RWPE2 (cell line): ENCODE data around the gene MAOB.

Experiments used
- ATAC-seq: fragments of 200-7000 bp; cut with Tn5 transposase; 3 replicates; pipeline ENCODE4 v1.9.1; 2021; ENCODE audit warnings: low read depth
- DNase-seq: peaks from one replicate; pipeline ENCODE4 v3.0.0-alpha.2; 2020; ENCODE audit warnings: low spot score
- H3K27ac ChIP-seq: fragments of 450-650 bp; 2 replicates; pipeline ENCODE4 v1.5.1; 2017; ENCODE audit warnings: mild to moderate bottlenecking; ENCODE audit not compliant: poor library complexity, severe bottlenecking
- H3K27me3 ChIP-seq: fragments of 250-450 bp; sonication (Bioruptor Pico); 2 replicates; pipeline ENCODE4 v1.5.1; 2021; ENCODE audit warnings: mild to moderate bottlenecking, moderate library complexity; ENCODE audit not compliant: insufficient read depth, poor library complexity, severe bottlenecking
- H3K36me3 ChIP-seq: fragments of 250-450 bp; sonication (Bioruptor Pico); 2 replicates; pipeline ENCODE4 v1.5.1; 2020; ENCODE audit warnings: low read depth, mild to moderate bottlenecking, moderate library complexity
- H3K4me1 ChIP-seq: fragments of 250-450 bp; sonication (Bioruptor Pico); 2 replicates; pipeline ENCODE4 v1.5.1; 2021; ENCODE audit warnings: mild to moderate bottlenecking, moderate library complexity; ENCODE audit not compliant: insufficient read depth, poor library complexity, severe bottlenecking
- H3K4me3 ChIP-seq: fragments of 250-450 bp; sonication (Bioruptor Pico); 2 replicates; pipeline ENCODE4 v1.5.1; 2021; ENCODE audit warnings: mild to moderate bottlenecking, moderate library complexity; ENCODE audit not compliant: severe bottlenecking
- H3K9me3 ChIP-seq: fragments of 250-450 bp; sonication (Bioruptor Pico); 2 replicates; pipeline ENCODE4 v1.5.1; 2021; ENCODE audit warnings: mild to moderate bottlenecking, moderate library complexity; ENCODE audit not compliant: severe bottlenecking
- TF ChIP-seq, protein P1 (sequence below): fragments of 450-650 bp; IDR thresholded peaks from one replicate; pipeline ENCODE4 v1.5.1; 2017; ENCODE audit warnings: mild to moderate bottlenecking, moderate library complexity; ENCODE audit not compliant: poor library complexity, severe bottlenecking

MAOB gene

DNA sequence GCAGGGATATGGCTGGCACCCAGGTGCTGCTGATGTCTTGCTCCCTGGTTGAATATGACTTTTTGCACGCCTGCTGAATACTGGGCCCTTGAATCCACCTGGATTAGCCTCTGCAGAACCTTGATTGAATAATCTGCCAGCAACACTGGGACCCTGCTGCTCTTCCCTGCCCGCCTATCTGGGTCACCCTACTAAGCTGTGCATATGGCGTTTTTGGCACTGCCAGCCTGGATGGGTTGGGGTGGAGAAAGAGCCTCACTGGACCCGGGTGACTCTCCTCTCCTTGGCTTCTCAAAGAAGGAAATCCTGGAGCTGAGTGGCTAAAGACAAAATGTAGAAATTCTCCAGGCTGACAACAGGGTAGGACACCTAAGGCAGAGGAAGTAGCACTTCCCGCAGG lies 126.2 kb downstream of the MAOB start:
- H3K27me3 ChIP-seq: no peaks in the 10 kb centered on the region
- no peak for DNase-seq
- no peak overlapping the region for H3K27ac ChIP-seq
- H3K4me1 ChIP-seq: no peaks in the 10 kb centered on the region
- no peak overlapping the region for H3K4me3 ChIP-seq
- TF ChIP-seq, protein P1, sequence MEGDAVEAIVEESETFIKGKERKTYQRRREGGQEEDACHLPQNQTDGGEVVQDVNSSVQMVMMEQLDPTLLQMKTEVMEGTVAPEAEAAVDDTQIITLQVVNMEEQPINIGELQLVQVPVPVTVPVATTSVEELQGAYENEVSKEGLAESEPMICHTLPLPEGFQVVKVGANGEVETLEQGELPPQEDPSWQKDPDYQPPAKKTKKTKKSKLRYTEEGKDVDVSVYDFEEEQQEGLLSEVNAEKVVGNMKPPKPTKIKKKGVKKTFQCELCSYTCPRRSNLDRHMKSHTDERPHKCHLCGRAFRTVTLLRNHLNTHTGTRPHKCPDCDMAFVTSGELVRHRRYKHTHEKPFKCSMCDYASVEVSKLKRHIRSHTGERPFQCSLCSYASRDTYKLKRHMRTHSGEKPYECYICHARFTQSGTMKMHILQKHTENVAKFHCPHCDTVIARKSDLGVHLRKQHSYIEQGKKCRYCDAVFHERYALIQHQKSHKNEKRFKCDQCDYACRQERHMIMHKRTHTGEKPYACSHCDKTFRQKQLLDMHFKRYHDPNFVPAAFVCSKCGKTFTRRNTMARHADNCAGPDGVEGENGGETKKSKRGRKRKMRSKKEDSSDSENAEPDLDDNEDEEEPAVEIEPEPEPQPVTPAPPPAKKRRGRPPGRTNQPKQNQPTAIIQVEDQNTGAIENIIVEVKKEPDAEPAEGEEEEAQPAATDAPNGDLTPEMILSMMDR: no peak
- H3K36me3 ChIP-seq: no peaks in the 10 kb centered on the region
- ATAC-seq: no peak
- no peaks in the 10 kb centered on the region for H3K9me3 ChIP-seq

DNA sequence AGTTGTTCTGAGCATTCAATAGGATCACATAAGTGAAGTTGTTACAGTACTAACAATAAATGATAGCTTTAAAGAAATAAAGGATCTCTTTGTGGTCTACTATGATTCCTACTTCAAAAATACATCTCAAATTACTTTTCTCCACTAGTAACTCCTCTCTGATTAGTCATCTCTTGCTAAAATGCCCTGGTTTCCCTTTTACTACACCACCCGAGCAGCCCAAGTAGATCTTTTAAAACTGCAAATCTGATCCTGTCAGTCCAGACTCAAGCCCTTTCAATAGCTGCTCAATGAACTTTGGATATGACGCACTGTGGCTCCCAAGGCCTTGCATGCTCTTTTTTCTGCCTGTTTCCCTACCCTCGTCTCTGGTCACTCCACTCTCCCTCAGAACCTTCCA lies 128.6 kb downstream of the MAOB start:
- H3K27ac ChIP-seq: no peak overlapping the region
- ATAC-seq: no peak
- H3K27me3 ChIP-seq: no peaks in the 10 kb centered on the region
- H3K9me3 ChIP-seq: no peaks in the 10 kb centered on the region
- no peaks in the 10 kb centered on the region for H3K36me3 ChIP-seq
- no peaks in the 10 kb centered on the region for H3K4me1 ChIP-seq
- TF ChIP-seq, protein P1: no peak
- no peak overlapping the region for H3K4me3 ChIP-seq
- DNase-seq: no peak

DNA sequence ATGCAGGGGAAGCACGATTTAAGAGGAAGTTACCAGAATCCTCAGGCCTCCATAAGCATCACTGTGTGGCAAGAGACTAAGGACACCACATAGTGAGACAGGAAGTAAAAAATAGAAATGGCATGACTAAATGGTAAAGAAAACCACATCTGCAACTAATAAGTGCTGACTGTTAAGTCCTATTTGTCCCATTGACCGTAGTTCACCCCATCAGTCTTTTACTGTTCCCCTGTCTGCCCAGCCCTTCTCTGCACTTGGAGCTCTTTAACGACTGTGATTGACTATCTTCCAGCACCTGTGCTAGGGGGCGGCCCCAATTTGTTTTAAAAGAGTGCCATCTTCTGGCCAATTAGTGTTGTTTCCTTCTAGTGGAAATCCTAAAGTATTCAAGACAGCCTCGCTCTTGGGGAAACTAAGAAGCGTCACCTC lies 132.0 kb downstream of the MAOB start:
- H3K4me3 ChIP-seq: no peak overlapping the region
- no peak overlapping the region for H3K27ac ChIP-seq
- DNase-seq (no peak), ATAC-seq (peak; percentile 76)
- no peaks in the 10 kb centered on the region for H3K36me3 ChIP-seq
- no peaks in the 10 kb centered on the region for H3K9me3 ChIP-seq
- H3K27me3 ChIP-seq: no peaks in the 10 kb centered on the region
- TF ChIP-seq, protein P1: peak; percentile 50
- H3K4me1 ChIP-seq: no peaks in the 10 kb centered on the region

DNA sequence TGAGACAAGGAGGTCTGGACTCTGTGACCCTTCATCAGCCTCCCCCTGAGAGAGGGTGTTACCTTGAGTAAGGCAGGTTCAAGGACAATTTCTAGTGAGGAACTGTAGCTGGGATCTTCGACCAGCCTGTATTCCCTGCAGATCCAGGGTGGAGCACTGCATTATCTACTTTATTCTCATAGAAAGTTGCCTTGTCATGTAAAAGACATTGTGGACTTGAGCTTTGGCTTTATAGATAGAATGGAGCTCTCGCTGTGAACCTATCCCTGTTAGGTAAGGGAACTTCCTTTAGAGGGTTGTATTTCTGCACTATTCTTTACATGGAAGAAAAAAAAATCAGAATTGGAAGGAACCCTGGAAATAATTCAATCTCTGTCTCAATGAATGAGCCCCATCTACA lies 134.8 kb downstream of the MAOB start:
- DNase-seq (no peak), ATAC-seq (no peak)
- Histone ChIP-seq H3K27ac (no peak overlapping the region), H3K9me3 (no peaks in the 10 kb centered on the region), H3K4me1 (no peaks in the 10 kb centered on the region), H3K27me3 (no peaks in the 10 kb centered on the region), H3K4me3 (no peak overlapping the region), H3K36me3 (no peaks in the 10 kb centered on the region)
- TF ChIP-seq, protein P1: no peak

DNA sequence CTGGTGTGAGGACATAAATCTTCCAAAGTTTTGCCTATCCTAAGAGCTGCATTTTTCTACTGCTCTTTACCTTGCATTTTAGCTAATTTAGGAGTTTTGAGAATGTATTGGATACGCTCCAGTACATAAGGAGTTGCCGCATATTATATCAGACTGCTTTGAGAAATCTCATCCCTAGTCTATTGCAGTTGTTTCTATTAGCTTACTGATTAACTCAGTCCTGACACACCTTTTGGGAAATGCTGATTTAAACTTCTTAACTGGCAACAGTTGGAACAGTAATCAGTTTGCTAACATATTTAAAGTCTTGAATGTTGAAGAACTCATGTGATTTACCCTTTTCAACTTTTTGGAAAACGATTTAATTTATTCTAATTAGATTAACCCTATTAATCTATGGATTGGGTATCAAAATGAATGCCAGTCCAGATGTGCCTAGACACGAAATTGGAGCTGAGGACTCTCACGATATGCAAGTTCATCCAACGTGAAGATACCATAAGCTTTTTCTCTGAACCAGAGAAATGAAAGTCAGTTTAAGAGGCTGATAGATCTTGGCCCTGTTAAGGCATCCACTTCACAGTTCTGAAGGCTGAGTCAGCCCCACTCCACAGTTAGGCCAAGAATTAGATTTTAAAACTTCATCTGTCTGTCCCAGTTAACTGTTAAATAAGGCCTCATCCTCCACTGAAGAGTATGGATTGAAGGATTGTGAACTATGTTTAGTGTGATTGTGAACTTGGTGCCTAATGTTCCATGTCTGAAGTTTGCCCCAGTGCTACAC lies 136.1 kb downstream of the MAOB start:
- Histone ChIP-seq H3K4me3 (no peak overlapping the region), H3K36me3 (no peaks in the 10 kb centered on the region)
- no peak for ATAC-seq

More for the DNA sequence above, 136.1 kb downstream of the MAOB start:
- Histone ChIP-seq H3K27ac (no peak overlapping the region), H3K27me3 (no peaks in the 10 kb centered on the region), H3K4me1 (no peaks in the 10 kb centered on the region), H3K9me3 (no peaks in the 10 kb centered on the region)
- DNase-seq: no peak
- TF ChIP-seq, protein P1: no peak
